CD4-positive, alpha-beta T cell treated with Interleukin-2 at 100 ng/mL for 4 hours (primary cell): ENCODE results near the gene TBC1D22B.
"Not testable (repeated sequence)": the region's sequence is repeated elsewhere in the genome, so short reads cannot be mapped to it uniquely, and the experiment has no call there.

ENCODE experiments used
- DNase-seq: peaks from one replicate; pipeline ENCODE4 v3.0.0-alpha.2; 2020; ENCODE audit warnings: low spot score

TBC1D22B gene

DNA sequence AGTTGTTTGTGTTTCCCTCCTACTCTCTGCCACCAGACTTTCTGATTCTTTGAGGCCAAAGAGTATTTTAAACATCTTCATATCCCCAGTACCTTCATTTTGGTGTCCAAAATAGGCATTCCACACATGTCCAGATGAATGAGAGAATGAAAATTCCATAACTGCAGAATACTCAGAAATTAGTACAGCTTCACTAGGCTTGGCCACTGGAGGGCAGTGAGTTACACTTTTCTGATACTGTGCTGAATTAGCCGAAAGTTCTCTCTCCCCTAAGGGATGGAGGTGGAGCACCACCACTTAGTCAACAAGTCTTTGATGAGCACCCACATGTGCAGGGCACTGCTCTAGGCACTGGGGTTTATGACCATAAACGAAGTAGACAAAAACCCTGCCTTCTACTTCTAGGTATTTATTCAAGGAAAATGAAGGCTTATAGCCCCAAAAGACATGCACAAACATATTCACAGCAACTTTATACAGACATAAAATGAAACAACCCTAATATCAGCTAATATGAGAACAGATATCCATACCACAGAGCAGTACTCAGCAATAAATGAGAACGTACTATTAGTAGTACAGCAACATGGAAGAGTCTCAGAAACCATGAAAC is 46.4 kb downstream of the TBC1D22B start:
- DNase-seq, result peak; percentile 5

DNA sequence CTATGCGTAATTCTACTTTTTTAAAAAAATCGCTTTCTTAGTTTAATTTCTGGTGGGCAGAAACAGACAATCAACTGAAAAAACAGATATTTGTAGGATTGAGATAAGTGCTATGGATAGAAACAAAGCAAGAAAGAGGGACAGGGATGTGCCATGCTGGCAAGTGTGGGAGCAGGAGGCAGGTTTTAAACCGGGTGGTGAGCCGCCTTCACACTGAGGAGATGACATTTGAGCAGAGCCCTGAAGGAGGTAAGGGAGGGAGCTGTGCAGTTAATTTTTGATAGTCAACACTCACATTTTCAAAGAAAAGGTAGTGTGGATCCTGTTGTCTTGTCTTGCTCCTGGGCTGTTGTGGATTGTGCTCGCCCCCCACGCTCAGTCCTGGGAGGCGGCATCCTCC is 47.2 kb downstream of the TBC1D22B start:
- no peak for DNase-seq

DNA sequence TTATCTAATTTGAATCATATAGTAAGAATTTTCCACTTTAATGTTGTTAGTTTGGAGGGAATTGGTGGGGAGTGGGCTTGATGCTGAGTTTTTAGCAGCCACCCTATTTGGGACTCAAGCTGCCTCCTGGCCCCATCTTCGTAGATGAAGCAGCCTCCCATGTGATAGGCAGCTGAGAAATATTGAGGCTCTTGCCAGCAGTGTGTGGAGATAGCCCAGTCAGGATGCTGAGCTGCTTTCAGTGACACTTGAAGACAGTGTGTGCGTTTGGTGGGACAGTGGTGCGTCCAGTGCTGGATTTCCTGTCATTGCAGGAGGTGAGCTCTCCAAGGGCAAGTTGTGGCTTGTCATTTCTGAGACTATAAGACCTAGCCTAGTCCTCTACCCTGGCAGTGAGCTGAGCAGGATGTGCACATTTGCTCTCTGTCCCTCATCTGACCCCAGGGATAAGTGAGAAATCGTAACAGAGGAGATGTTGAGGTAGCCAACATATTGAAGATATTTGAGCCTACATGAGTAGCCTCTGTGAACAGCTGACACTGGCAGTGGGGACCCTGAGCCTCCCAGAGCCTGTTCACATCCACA is 48.4 kb downstream of the TBC1D22B start:
- no peak for DNase-seq

DNA sequence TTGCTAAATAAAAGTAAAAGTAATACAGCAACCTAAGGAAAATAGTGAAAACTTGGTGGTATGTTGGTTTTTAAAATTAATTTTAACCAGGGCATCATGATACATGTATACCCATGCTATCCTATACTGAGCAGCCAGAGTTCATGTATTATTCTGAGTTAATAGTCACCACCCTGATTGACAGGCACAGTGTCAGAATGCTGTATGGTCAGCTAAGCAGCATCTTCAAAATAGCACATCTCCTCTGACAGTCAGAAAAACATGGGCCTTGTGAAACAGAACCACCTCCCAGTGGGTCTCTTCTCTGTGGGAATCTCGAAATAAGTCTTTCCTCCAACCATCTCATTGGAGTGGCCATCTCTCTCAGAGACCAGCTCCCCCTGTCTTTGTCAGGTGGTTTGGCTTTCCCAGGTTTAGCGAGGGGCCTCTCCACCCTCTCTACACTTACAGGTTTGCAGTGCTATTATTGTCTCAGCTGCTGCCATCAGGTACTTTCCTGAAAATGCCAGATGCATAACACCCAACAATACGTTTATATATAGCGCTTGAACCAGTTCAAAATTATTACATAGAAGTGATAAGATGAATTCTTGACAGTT is 49.2 kb downstream of the TBC1D22B start:
- DNase-seq, result no peak

DNA sequence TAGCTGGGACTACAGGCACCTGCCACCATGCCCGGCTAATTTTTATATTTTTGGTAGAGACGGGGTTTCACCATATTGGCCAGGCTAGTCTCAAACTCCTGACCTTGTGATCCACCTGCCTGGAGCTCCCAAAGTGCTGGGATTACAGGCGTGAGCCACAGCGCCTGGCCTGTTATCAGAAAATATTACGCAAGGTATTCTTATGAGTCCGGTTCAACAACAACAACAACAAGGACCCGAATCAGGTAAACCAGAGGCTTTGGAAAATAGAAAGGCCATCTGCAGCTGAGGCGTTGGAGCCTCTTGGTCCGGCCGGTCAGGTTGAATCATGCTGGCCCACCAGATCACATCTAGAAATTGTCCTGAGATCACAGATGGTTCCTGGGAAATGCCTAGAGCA is 49.9 kb downstream of the TBC1D22B start:
- DNase-seq, result not testable (repeated sequence)

DNA sequence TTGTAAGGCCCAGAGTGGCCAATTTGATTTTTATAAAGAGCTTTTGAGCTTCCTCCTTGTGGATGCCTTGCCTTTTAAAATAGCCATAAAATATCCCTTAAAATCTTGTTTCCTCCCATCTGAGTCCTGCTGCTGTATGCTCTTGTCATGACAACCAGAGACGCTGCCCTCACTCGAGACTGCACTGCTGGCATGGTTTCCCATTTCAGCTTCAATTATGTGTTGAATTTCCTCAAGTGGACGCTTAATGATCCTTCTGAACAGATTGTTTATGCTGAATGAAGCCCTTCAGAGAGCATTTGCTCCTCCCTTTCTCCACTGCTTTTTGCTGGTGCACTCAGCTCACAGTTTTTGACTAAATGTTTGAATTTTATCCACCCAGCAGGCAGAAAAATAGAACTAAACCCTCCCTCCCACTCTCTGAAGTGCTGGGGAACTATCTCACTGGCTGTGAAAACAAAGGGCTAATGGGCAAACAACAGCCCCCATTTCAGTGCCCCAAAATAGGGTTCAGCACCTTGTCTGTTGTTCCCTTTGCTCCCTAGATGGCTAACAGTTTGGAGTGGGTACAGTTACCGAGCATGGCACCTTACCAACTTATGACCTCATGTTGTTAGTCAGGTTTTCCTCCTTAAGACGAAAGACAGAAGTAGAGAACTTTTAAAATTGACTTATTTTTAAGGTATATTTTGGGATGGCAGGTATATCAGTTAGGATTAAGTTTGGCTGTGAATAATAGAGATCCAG is 50.7 kb downstream of the TBC1D22B start:
- no peak for DNase-seq

DNA sequence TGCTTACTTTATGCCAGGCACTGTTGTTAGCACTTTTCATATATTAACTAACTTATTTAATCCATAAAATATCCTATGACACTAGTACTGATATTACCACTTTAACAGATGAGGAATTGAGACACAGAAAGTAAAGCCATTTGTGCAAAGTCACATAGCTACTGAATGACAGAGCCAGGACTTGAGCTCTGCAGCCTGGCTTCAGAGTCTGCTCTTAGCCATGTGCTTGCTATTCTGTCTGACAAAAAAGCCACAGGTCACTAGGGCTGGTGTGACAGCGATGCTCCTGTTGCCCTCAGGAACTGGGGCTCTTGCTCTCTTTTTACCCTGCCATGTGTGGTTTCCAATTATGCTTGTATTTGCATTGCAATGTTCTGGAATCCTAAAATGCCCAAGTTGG is 51.5 kb downstream of the TBC1D22B start:
- DNase-seq, result no peak

DNA sequence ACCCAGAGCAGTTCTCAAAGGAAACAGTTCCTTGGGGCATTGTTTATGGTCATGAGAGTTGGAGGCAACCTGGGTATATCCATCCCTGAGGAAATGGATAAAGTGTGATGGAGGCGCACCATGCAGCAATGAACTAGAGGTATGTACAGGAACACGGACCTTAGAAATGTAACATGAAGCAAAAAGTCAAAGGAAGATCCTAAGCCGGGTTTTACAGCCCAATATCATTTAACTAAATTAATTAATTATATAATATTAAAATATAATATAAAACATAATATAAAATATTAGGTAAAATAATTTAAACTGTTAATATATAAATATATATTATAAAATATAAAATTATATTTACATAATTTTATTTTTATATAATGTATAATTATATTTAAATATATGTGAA is 52.1 kb downstream of the TBC1D22B start:
- no peak for DNase-seq

DNA sequence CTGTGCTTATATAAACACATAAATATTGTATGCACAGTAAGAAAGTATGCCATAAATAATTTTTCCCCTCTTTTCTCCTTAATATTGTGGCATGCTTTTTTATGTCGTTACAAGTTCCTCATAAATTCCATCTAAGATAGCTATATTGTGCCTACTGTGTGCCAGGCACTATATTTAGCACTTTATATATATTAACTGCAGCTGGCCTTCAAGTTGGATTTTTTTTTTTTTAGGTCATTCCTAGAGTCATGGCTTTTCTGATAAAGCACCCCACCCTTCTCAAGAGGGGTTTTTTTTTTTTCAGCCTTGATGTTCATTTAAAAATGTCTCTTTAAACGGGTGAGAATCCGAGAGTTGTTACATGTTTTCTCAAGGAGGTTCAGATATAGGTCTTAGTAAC is 53.4 kb downstream of the TBC1D22B start:
- no peak for DNase-seq

DNA sequence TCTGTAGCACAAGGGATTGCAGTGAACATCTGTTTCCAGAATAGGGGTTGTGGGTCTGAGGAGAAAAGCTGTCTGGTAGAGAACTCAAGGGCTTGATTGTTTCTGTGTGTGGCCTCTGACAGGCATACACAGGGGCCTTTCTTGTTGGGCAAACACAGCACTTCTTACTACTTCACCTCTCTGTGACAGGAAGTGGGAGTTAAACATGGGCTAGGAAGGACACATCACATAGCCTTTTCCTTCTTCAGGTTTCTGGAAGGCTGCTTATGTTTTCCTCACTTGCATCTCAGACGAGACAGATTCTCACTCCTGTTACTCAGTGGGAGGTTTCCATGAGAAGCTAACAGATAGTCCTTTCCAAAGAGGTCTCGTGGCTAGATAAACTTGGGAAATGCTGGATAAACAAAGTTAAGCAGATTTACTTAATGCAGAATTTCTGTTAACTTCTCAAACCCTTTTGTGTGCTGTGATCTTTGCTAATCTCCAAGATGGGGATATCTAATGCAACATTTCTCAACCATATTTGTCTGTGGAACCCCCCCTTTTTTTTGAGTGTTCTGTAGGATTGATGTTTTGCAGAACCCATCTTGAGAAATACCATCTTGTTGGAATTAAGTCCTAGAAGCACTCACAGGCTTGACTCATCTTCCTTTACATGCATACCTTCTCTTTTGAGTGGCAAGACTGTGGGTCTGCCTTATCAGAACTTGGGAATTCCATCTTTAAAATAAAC is 54.3 kb downstream of the TBC1D22B start:
- no peak for DNase-seq

DNA sequence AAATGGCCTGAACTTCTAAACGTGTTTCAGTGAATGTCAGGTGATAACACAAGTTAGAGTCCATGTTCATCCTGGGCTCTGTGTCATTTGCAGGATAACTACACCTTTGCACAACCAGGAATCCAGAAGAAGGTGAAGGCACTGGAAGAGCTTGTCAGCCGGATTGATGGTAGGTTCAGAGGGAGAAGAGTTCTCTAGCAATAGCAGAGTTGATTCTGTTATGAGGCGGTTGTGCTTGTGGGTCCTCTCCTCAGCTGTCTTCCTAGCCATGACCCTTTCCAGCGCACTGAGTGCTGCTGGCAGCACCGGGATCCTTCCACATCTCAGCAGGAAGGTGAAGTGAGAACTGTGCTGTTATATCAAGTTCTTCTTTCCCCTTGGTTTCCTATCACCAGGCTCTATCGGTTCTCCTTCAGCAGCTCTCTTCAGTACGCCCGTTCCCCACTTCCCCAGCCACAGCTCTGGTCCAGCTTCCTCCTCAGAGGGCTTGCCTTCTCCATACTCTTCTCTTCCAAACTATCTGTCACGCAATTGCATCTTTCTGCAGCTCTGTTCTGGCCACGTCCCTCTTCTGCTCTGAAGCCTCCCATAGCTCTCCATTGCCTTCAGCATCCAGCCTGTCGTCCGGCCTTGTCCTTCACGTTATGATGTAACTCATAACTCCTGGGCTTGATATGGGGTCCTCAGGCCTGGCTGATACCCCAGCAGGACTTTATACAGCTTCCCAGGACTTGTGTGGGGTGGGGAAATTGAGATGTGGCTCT is 56.3 kb downstream of the TBC1D22B start:
- DNase-seq, result no peak

DNA sequence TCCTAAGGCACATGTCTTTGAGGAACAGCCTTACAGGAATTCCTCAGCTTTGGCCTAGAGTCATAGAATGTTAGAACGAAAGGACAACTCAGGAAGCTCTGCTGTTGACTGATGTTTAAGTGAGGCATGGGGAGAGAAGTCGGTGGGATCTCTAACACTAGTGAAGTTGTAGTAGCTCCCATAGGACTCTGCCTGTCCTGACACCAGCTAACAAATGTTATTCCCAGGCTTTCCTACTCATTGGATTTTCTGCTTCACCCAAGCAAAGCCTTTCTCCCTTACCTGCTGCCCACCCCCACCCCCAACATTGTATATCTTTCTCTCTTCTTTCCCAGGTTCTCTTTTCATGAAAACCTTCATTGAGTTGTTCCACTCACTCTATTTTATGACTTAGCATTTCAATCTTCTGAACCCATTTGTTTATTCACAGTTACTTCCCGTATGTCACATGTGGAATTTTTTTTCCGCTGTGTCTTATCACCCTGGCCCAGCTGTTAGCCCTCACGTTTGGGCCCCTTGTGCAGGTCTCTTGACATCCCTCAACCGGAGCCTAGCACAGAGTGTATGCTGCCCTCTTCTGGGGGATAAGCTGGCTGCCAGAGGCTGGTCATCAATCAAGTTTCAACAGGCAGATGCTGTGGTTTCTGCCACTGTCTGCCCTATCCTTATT is 57.0 kb downstream of the TBC1D22B start:
- DNase-seq, result peak; percentile 38

DNA sequence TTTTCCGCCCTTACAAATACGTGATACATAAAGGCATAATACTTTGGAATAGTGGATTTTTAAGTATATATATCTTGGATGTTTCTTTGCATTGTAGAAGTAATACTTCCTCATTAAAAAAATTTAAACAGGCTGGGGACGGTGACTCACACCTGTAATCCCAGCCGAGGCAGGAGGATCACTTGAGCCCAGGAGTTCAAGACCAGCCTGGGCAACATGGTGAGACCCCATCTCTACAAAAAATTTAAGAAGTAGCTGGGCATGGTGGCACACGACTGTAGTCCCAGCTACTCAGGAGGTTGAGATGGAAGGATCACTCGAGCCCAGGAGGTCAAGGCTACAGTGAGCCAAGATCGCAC is 57.6 kb downstream of the TBC1D22B start:
- no peak for DNase-seq

DNA sequence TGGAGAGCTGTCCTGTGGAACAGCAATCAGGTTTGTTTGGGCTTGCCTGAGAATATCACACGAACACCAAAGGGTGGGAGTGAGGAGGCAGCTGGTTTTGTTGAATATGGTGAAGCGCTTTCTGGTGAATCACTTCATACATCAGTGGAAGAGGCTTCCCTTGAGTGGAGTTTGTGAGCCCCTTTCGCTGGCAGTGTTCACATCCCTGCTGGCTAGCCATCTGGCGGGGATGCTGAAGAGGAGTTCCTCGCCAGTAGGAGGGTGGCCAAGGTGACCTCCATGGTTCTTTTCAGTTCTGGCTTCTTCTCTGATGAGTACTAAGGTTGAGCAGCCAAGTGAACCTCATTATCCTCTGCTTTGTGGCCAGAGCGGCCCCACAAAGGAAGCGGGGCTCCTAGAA is 58.5 kb downstream of the TBC1D22B start:
- DNase-seq, result no peak

DNA sequence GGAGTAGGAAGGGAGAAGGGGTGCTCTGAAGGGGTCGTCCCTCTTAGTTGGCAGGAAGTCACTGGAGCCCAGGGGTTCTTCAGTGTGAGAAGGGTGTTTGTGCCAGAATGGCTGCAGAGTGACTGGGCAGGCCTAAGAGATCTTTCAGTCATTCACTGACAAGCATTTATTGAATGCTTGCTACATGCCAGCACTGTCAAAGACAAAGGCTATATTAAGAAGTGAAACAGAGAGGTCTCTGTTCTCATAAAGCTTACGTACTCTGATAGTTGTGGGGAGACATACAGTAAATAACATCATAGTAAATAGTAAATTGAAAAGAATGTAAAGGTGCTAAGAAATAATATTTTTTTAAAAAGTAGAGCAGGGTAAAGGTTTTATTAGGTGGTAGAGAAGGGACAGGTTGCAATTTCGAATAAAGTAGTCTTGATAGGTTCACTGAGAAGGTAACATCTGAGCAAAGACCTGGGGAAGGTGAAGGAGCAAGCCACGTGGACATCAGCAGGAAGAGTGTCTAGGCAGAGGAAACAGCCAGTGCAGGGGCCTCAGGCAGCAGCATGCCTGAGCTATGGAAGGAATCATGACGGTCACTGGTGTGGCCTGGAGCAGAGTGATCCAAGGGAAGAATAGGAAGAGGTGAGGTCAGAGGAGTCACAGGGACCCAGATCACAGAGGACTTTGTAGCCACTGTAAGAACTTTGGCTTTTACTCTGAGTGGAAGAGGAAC is 59.9 kb downstream of the TBC1D22B start:
- no peak for DNase-seq

DNA sequence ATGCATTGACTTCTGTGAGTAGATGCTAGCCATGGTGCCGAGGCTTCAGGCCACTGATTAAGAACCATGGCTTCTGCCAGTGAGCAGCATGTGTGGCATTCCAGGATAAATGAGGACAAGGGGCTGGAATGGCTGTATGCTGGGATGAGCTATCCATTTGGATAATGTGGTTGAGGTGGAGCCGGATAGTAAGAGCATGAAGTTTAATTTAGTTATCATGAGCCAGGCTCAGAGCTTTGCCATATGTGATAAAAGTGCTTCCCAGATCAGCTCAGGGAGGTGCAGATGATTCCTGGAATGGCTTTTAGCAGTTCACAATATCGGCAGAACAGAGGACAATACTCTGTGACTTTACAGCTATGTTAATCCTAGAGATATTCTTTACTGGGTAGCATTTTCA is 61.6 kb downstream of the TBC1D22B start:
- DNase-seq, result no peak

DNA sequence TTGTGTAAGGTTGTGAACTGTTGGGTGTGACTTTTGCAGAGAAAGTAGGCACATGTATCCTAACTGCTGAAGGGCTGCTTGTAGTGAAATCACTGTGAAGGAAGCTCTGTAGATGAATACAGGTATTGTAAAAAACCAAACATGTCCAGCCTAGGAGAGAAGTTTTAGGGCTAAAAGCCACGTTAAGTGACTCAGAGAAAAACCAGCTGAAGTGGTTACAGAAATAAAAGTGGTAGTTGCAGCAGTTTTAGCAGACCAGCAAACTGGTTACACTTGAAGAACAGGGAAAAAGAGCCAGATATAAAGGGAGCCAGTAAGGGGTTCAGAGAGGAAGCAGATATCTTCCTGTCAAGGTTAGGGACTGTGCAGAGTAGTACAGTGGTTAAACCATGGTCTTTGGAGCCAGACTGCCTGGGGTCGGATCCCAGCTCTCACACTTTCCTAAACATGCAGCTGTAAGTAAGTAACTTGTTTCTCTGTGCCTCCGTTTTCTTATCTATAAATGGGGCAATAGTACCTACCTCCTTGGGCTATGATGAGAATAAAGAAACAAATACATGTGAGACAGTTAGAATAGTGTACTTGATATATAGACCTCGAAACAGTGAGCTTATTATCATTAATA is 62.4 kb downstream of the TBC1D22B start:
- no peak for DNase-seq

DNA sequence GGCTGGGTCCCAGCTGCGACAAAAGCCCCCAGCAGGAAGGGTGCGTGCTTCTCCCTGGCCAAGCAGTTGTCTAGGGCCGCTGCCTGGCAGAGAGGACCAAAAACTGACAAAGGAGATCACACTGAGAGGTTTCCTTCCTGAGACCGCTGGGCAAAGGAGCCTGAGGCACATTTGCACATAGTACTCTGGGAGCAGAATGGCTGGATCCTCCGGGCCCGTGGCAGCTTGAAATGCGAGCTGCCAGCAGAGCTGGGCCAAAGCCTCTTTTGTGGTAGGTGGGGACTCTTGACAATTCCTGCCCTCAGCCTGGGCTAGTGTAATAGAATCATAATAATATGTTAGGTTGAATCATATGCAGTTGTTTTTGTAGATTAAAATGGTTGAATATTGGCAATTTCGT is 63.1 kb downstream of the TBC1D22B start:
- no peak for DNase-seq

DNA sequence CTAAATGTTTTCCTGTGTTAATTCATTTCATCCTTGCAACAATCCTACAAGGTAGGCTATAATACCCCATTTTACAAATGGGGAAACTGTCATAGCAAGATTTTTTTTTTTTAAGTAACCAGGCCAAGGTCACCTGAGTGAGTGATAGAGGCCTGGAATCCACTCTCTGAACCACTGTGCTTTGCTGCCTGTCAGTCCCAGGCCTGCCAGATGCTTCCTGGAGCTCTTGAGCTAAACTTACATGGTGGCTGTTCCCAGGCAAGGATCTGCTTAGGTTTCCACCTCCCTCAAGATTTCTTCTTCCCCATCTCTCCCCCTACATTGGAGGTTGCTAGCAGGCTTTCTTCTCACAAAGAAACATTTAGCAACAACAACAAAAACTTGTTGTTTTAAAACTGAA is 63.5 kb downstream of the TBC1D22B start:
- DNase-seq, result no peak
